Sigmoid colon (tissue), 7 donors: Measurements from ENCODE around the gene XPNPEP1. TPM values are rescaled to one million over a fixed set of nuclear protein-coding genes. Genes with fewer than 3 reads are reported as not detected.

Experiments
- DNase-seq: peaks from one replicate; pipeline ENCODE4 v3.0.0-alpha.2; 2019
- H3K27ac ChIP-seq, 4 donors: fragments of 200-600 bp; sonication (generic); one replicate each; pipeline ENCODE4 v1.5.1; 2016 to 2019; ENCODE audit warnings: mild to moderate bottlenecking in 1 of 4
- H3K27me3 ChIP-seq, 3 donors: fragments of 200-600 bp; sonication (generic); one replicate each; pipeline ENCODE4 v1.5.1; 2019; ENCODE audit warnings: mild to moderate bottlenecking in 1 of 3
- H3K36me3 ChIP-seq, 4 donors: fragments of 200-600 bp; sonication (generic); one replicate each; pipeline ENCODE4 v1.5.1; 2016 to 2019
- H3K4me1 ChIP-seq, 4 donors: fragments of 200-600 bp; sonication (generic); one replicate each; pipeline ENCODE4 v1.5.1; 2017 to 2019
- H3K4me3 ChIP-seq, 4 donors: fragments of 200-600 bp; sonication (generic); one replicate each; pipeline ENCODE4 v1.5.1; 2017 to 2019; ENCODE audit warnings: mild to moderate bottlenecking in 2 of 4, moderate library complexity in 1 of 4
- H3K9me3 ChIP-seq, 4 donors: fragments of 200-600 bp in 3 of 4; sonication (generic) in 3 of 4; one replicate each; pipeline versions ENCODE4 v1.5.1 to v1.6.1; 2013 to 2019
- CTCF ChIP-seq, 4 experiments: fragments of 450-650 bp in 3 of 4; fragments of 200-600 bp in 1 of 4; IDR thresholded peaks; one replicate each; pipeline ENCODE4 v1.5.1; 2016 to 2019; ENCODE audit warnings: antibody characterized with exemption in 4 of 4, mild to moderate bottlenecking in 3 of 4, moderate library complexity in 2 of 4
- EP300 ChIP-seq, 4 donors: sonication (generic); formaldehyde crosslinking; IDR thresholded peaks; one replicate each; pipeline ENCODE4 v1.6.1; 2017; ENCODE audit warnings: antibody characterized with exemption in 4 of 4
- POLR2A ChIP-seq, 2 donors: fragments of 450-650 bp; IDR thresholded peaks; one replicate each; pipeline ENCODE4 v1.6.1; 2016; ENCODE audit warnings: antibody characterized with exemption in 2 of 2, mild to moderate bottlenecking in 2 of 2, moderate library complexity in 2 of 2
- POLR2AphosphoS5 ChIP-seq, 4 donors: sonication (generic); formaldehyde crosslinking; IDR thresholded peaks; one replicate each; pipeline ENCODE4 v1.6.1; 2017; ENCODE audit warnings: antibody characterized with exemption in 4 of 4
- WGBS, 2 donors: extraction: QIAGEN DNeasy Blood & Tissue Kit; methylation state at CpG; one replicate each; pipeline ENCODE4 v1.1.7; 2013; 5-methylcytosine and 5-hydroxymethylcytosine counted together
- intact Hi-C: fragments of 100-400 bp; cut with DNase I; formaldehyde crosslinking; loops from one replicate; pipeline ENCODE4 v1.15.1; 2023
- polyA plus RNA-seq, 3 donors: library from polyadenylated mRNA; stranded (reverse); fragments of 200-250 nt; gene quantifications; one replicate each; pipeline ENCODE4 v1.2.3, GENCODE V29; 2013
- total RNA-seq, 4 donors: library from RNA; depleted of rRNA; stranded (reverse); fragments of >200 nt; gene quantifications; one replicate each; pipeline ENCODE4 v1.1.0, GENCODE V29; 2016
- donor health status: healthy with polysubstance abuse.
- donor health status: Bipolar disorder and iron deficiency.
- donor health status: healthy.

The XPNPEP1 gene
- total and polyA plus RNA-seq, 7 donors, result 37.5 to 59.1 (median 55.6) TPM

GRCh38 chr10:109906316-109906715 is 17.0 kb downstream of the XPNPEP1 start:
- no peak for DNase-seq
- H3K9me3 ChIP-seq, result no peaks in the 10 kb centered on the region
- H3K36me3 ChIP-seq, result peaks cover 0 to 36% (median 10%) of the 10 kb centered on the region in 4 donors
- H3K27me3 ChIP-seq, result no peaks in the 10 kb centered on the region
- no peak for TF ChIP-seq POLR2A (IDR thresholded peaks at IDR 0.05)
- TF ChIP-seq POLR2AphosphoS5 (IDR thresholded peaks at IDR 0.05), result no peak
- TF ChIP-seq CTCF (IDR thresholded peaks at IDR 0.05), result no peak
- no peak for TF ChIP-seq EP300 (IDR thresholded peaks at IDR 0.05)
- intact Hi-C loops, result no loop called here
- peaks cover 0 to 16% (median 12%) of the 10 kb centered on the region in 4 donors for H3K4me1 ChIP-seq
- no peak overlapping the region for H3K4me3 ChIP-seq
- 32 to 71% methylated on average over 1 of the region's 1 CpG for WGBS, 2 donors
- no peak overlapping the region for H3K27ac ChIP-seq

GRCh38 chr10:109904397-109904796 is 18.9 kb downstream of the XPNPEP1 start:
- intact Hi-C loops, result no loop called here

GRCh38 chr10:109902992-109903947 is 20.0 kb downstream of the XPNPEP1 start:
- intact Hi-C loops, result no loop called here
- no peak for DNase-seq
- Histone ChIP-seq H3K27me3 (no peaks in the 10 kb centered on the region), H3K4me3 (no peak overlapping the region), H3K36me3 (peaks cover 0 to 32% (median 10%) of the 10 kb centered on the region in 4 donors), H3K4me1 (peaks cover 0 to 33% (median 21%) of the 10 kb centered on the region in 4 donors), H3K9me3 (no peaks in the 10 kb centered on the region), H3K27ac (peak overlapping the region; percentile 26 to 61 (median 44))
- 69% methylated on average over 7 of the region's 7 CpGs for WGBS, 2 donors
- no peak for TF ChIP-seq EP300 (IDR thresholded peaks at IDR 0.05)
- no peak for TF ChIP-seq CTCF (IDR thresholded peaks at IDR 0.05)
- TF ChIP-seq POLR2AphosphoS5 (IDR thresholded peaks at IDR 0.05), result no peak
- no peak for TF ChIP-seq POLR2A (IDR thresholded peaks at IDR 0.05)

More at GRCh38 chr10:109904397-109904796, 18.9 kb downstream of the XPNPEP1 start:
- 96 to 99% methylated on average over 2 of the region's 2 CpGs for WGBS, 2 donors
- Histone ChIP-seq H3K36me3 (peaks cover 0 to 36% (median 10%) of the 10 kb centered on the region in 4 donors), H3K9me3 (no peaks in the 10 kb centered on the region), H3K4me1 (peaks cover 0 to 24% (median 15%) of the 10 kb centered on the region in 4 donors), H3K4me3 (no peak overlapping the region), H3K27ac (no peak overlapping the region), H3K27me3 (no peaks in the 10 kb centered on the region)
- TF ChIP-seq EP300 (IDR thresholded peaks at IDR 0.05) (no peak), POLR2AphosphoS5 (IDR thresholded peaks at IDR 0.05) (no peak), CTCF (IDR thresholded peaks at IDR 0.05) (no peak), POLR2A (IDR thresholded peaks at IDR 0.05) (no peak)
- no peak for DNase-seq

- intact Hi-C loops, result no loop called here
- Histone ChIP-seq H3K27ac (peak overlapping the region; percentile 61 to 72 (median 62)), H3K4me3 (no peak overlapping the region), H3K9me3 (no peaks in the 10 kb centered on the region), H3K27me3 (no peaks in the 10 kb centered on the region), H3K36me3 (no peaks in the 10 kb centered on the region), H3K4me1 (peaks cover 0 to 50% (median 37%) of the 10 kb centered on the region in 4 donors)
- TF ChIP-seq POLR2A (IDR thresholded peaks at IDR 0.05) (no peak), POLR2AphosphoS5 (IDR thresholded peaks at IDR 0.05) (peak in 1 of 4 donors; percentile 41)
- WGBS, 2 donors, result 77% methylated on average over 9 of the region's 9 CpGs
- peak; percentile 87 for DNase-seq
Measured at GRCh38 chr10:109899356-109900331, 23.7 kb downstream of the XPNPEP1 start.
